H1 (cell line): ENCODE measurements around the gene ASMTL.

Source experiments
- EZH2 ChIP-seq: fragments of 200-600 bp; sonication (generic); IDR thresholded peaks from 2 replicates; pipeline ENCODE4 v1.7.1; 2012; ENCODE audit warnings: low read depth, mild to moderate bottlenecking, moderate library complexity, low read length, inconsistent platforms; ENCODE audit not compliant: severe bottlenecking
- FOSL1 ChIP-seq: IDR thresholded peaks from 2 replicates; pipeline ENCODE4 v1.6.1; 2011; ENCODE audit warnings: mild to moderate bottlenecking, low read depth, low read length, moderate library complexity; ENCODE audit not compliant: insufficient read depth
- MAFK ChIP-seq: IDR thresholded peaks from 2 replicates; pipeline ENCODE4 v1.6.1; 2012; ENCODE audit warnings: low read depth, mild to moderate bottlenecking, improper control_type of control experiment, low read length
- NANOG ChIP-seq: IDR thresholded peaks from 2 replicates; pipeline ENCODE4 v1.6.1; 2011; ENCODE audit warnings: low read length, low read depth, mild to moderate bottlenecking, inconsistent platforms; ENCODE audit not compliant: insufficient read depth, poor library complexity, severe bottlenecking
- POLR2A ChIP-seq, 2 experiments: IDR thresholded peaks; 1 replicate in 1 of 2; 2 replicates in 1 of 2; pipeline ENCODE4 v1.6.1; 2011; ENCODE audit warnings: low read depth in 2 of 2, low read length in 2 of 2, mild to moderate bottlenecking in 2 of 2; ENCODE audit errors: control extremely low read depth in 1 of 2
- TF ChIP-seq, protein P1 (sequence below), 3 experiments: IDR thresholded peaks; 1 replicate in 2 of 3; 2 replicates in 1 of 3; pipeline versions ENCODE4 v1.5.1 to v1.6.1; 2011; ENCODE audit warnings: low read length in 3 of 3, mild to moderate bottlenecking in 3 of 3, inconsistent platforms in 2 of 3, low read depth in 1 of 3, moderate library complexity in 1 of 3; ENCODE audit not compliant: insufficient read depth in 1 of 3; ENCODE audit errors: control extremely low read depth in 1 of 3
- TF ChIP-seq, protein P2 (sequence below): IDR thresholded peaks from 2 replicates; pipeline ENCODE4 v1.6.1; 2011; ENCODE audit warnings: low read depth, mild to moderate bottlenecking, low read length; ENCODE audit not compliant: insufficient read depth

DNA sequence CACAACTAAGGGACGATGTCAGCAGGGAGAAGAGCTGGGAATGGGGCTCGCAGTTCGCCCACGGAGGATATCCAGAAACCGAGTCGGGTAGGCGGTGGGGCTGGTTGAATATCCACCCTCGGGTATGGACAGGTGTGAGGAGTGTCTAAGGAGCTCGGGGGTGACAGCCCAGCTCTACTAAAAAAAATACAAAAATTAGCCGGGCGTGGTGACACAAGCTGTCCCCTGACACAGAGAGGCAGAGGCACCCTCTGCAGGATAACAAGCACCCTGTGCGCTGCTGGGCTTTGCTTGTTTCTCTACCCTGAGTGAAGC, 12.2 kb upstream of the ASMTL start:
- TF ChIP-seq FOSL1 (no peak), NANOG (no peak), POLR2A (IDR thresholded peaks at IDR 0.05; ENCODE audit: control extremely low read depth in 1 of 2, low read depth in 2 of 2, low read length in 2 of 2) (no peak), MAFK (no peak), EZH2 (no peak)
- TF ChIP-seq, protein P1, sequence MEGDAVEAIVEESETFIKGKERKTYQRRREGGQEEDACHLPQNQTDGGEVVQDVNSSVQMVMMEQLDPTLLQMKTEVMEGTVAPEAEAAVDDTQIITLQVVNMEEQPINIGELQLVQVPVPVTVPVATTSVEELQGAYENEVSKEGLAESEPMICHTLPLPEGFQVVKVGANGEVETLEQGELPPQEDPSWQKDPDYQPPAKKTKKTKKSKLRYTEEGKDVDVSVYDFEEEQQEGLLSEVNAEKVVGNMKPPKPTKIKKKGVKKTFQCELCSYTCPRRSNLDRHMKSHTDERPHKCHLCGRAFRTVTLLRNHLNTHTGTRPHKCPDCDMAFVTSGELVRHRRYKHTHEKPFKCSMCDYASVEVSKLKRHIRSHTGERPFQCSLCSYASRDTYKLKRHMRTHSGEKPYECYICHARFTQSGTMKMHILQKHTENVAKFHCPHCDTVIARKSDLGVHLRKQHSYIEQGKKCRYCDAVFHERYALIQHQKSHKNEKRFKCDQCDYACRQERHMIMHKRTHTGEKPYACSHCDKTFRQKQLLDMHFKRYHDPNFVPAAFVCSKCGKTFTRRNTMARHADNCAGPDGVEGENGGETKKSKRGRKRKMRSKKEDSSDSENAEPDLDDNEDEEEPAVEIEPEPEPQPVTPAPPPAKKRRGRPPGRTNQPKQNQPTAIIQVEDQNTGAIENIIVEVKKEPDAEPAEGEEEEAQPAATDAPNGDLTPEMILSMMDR (IDR thresholded peaks at IDR 0.05; ENCODE audit: control extremely low read depth in 1 of 3, insufficient read depth in 1 of 3, low read depth in 1 of 3, low read length in 3 of 3): no peak
- TF ChIP-seq, protein P2, sequence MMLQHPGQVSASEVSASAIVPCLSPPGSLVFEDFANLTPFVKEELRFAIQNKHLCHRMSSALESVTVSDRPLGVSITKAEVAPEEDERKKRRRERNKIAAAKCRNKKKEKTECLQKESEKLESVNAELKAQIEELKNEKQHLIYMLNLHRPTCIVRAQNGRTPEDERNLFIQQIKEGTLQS: no peak
